K562 (cell line): ENCODE data around the gene SH3BGR.

Experiments used
- ARID2 ChIP-seq: fragments of 450-650 bp; IDR thresholded peaks from 2 replicates; pipeline ENCODE4 v1.6.1; 2017; ENCODE audit warnings: antibody characterized with exemption, mild to moderate bottlenecking
- EHMT2 ChIP-seq: fragments of 450-650 bp; IDR thresholded peaks from 2 replicates; pipeline ENCODE4 v1.6.1; 2018; ENCODE audit warnings: antibody characterized with exemption
- EZH2 ChIP-seq: IDR thresholded peaks from 2 replicates; pipeline ENCODE4 v1.6.1; 2012; ENCODE audit warnings: low read depth, mild to moderate bottlenecking, inconsistent platforms, low read length, borderline replicate concordance
- NFE2 ChIP-seq: IDR thresholded peaks from 2 replicates; pipeline ENCODE4 v1.6.1; 2014; ENCODE audit warnings: antibody characterized with exemption, low read depth
- RCOR1 ChIP-seq, 2 experiments: IDR thresholded peaks; 2 replicates each; pipeline ENCODE4 v1.6.1; 2012; ENCODE audit warnings: low read depth in 2 of 2, low read length in 2 of 2, borderline replicate concordance in 1 of 2, improper control_type of control experiment in 1 of 2
- STAT5B ChIP-seq: fragments of 250-450 bp; sonication (Bioruptor Pico); IDR thresholded peaks from 2 replicates; pipeline ENCODE4 v1.8.0; 2021; ENCODE audit warnings: mild to moderate bottlenecking, inconsistent platforms
- ZNF121 ChIP-seq: sonication (generic); formaldehyde crosslinking; conservative IDR thresholded peaks from 2 replicates; pipeline ENCODE4 v1.8.0; 2022; ENCODE audit warnings: missing genetic modification reagents
- TF ChIP-seq, protein P1 (sequence below), 3 experiments: IDR thresholded peaks in 2 of 3; conservative IDR thresholded peaks in 1 of 3; 2 replicates each; pipeline ENCODE4 v1.5.1; 2011 to 2012; ENCODE audit warnings: low read length in 3 of 3, mild to moderate bottlenecking in 3 of 3, control low read depth in 2 of 3, improper control_type of control experiment in 1 of 3, inconsistent platforms in 1 of 3, low read depth in 1 of 3, mixed read lengths in 1 of 3, moderate library complexity in 1 of 3; ENCODE audit not compliant: insufficient read depth in 2 of 3
- TF ChIP-seq, protein P2 (sequence below): sonication (generic); formaldehyde crosslinking; IDR thresholded peaks from 2 replicates; pipeline ENCODE4 v1.8.0; 2023; ENCODE audit warnings: mild to moderate bottlenecking, missing genetic modification reagents
- TF ChIP-seq, protein P3 (sequence below), 3 experiments: fragments of 200-800 bp in 1 of 3; fragments of 250-450 bp in 1 of 3; fragments of 450-650 bp in 1 of 3; sonication (Bioruptor Pico) in 1 of 3; sonication (Bioruptor generic) in 1 of 3; formaldehyde crosslinking in 1 of 3; IDR thresholded peaks; 2 replicates each; pipeline versions ENCODE4 v1.6.1 to v1.8.0; 2016 to 2022; ENCODE audit warnings: mild to moderate bottlenecking in 2 of 3, missing genetic modification characterization in 2 of 3, missing compliant biosample characterization in 1 of 3, moderate library complexity in 1 of 3

DNA sequence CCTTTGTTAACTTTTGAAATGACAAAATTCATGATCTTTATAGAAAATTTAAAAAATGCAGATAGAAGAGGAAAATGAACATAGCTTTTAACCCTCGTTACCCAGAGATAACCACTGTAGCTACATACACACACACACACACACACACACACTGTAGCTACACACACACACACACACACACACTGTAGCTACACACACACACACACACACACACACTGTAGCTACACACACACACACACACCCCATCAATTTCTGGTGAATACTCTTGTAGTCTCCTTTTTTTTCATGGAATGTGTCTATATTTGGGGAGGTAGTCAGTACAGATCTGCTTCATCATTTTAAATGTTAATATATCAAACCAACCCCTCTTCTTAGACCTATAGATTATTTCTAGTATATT is 58.5 kb downstream of the SH3BGR start:
- TF ChIP-seq RCOR1 (IDR thresholded peaks at IDR 0.05; ENCODE audit: borderline replicate concordance in 1 of 2, low read depth in 2 of 2, low read length in 2 of 2) (no peak), NFE2 (no peak), STAT5B (CRISPR knock-in tag) (no peak), EZH2 (no peak), ZNF121 (CRISPR knock-in tag) (no peak), EHMT2 (no peak), ARID2 (no peak)
- TF ChIP-seq, protein P1, sequence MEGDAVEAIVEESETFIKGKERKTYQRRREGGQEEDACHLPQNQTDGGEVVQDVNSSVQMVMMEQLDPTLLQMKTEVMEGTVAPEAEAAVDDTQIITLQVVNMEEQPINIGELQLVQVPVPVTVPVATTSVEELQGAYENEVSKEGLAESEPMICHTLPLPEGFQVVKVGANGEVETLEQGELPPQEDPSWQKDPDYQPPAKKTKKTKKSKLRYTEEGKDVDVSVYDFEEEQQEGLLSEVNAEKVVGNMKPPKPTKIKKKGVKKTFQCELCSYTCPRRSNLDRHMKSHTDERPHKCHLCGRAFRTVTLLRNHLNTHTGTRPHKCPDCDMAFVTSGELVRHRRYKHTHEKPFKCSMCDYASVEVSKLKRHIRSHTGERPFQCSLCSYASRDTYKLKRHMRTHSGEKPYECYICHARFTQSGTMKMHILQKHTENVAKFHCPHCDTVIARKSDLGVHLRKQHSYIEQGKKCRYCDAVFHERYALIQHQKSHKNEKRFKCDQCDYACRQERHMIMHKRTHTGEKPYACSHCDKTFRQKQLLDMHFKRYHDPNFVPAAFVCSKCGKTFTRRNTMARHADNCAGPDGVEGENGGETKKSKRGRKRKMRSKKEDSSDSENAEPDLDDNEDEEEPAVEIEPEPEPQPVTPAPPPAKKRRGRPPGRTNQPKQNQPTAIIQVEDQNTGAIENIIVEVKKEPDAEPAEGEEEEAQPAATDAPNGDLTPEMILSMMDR (IDR thresholded peaks at IDR 0.05 in 2 of 3, conservative IDR thresholded peaks at IDR 0.05 in 1 of 3; ENCODE audit: insufficient read depth in 2 of 3, low read depth in 1 of 3, low read length in 3 of 3) = no peak
- TF ChIP-seq, protein P2, sequence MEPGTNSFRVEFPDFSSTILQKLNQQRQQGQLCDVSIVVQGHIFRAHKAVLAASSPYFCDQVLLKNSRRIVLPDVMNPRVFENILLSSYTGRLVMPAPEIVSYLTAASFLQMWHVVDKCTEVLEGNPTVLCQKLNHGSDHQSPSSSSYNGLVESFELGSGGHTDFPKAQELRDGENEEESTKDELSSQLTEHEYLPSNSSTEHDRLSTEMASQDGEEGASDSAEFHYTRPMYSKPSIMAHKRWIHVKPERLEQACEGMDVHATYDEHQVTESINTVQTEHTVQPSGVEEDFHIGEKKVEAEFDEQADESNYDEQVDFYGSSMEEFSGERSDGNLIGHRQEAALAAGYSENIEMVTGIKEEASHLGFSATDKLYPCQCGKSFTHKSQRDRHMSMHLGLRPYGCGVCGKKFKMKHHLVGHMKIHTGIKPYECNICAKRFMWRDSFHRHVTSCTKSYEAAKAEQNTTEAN (CRISPR knock-in tag) = no peak
- TF ChIP-seq, protein P3, sequence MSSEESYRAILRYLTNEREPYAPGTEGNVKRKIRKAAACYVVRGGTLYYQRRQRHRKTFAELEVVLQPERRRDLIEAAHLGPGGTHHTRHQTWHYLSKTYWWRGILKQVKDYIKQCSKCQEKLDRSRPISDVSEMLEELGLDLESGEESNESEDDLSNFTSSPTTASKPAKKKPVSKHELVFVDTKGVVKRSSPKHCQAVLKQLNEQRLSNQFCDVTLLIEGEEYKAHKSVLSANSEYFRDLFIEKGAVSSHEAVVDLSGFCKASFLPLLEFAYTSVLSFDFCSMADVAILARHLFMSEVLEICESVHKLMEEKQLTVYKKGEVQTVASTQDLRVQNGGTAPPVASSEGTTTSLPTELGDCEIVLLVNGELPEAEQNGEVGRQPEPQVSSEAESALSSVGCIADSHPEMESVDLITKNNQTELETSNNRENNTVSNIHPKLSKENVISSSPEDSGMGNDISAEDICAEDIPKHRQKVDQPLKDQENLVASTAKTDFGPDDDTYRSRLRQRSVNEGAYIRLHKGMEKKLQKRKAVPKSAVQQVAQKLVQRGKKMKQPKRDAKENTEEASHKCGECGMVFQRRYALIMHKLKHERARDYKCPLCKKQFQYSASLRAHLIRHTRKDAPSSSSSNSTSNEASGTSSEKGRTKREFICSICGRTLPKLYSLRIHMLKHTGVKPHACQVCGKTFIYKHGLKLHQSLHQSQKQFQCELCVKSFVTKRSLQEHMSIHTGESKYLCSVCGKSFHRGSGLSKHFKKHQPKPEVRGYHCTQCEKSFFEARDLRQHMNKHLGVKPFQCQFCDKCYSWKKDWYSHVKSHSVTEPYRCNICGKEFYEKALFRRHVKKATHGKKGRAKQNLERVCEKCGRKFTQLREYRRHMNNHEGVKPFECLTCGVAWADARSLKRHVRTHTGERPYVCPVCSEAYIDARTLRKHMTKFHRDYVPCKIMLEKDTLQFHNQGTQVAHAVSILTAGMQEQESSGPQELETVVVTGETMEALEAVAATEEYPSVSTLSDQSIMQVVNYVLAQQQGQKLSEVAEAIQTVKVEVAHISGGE (CRISPR knock-in tag; IDR thresholded peaks at IDR 0.05) = no peak
